Neural progenitor cell (in vitro differentiated cells): ENCODE data around the gene RFPL3.

ENCODE experiments used
- EZH2 ChIP-seq: fragments of 200-600 bp; sonication (generic); IDR thresholded peaks from 2 replicates; pipeline ENCODE4 v1.6.1; 2017; ENCODE audit warnings: antibody characterized with exemption, mild to moderate bottlenecking, moderate library complexity
- EZH2phosphoT487 ChIP-seq: fragments of 200-600 bp; sonication (generic); IDR thresholded peaks from 2 replicates; pipeline ENCODE4 v1.6.1; 2017; ENCODE audit warnings: antibody characterized with exemption
- TF ChIP-seq, protein P1 (sequence below): fragments of 200-600 bp; sonication (generic); IDR thresholded peaks from 2 replicates; pipeline ENCODE4 v1.5.1; 2017; ENCODE audit warnings: antibody characterized with exemption, mild to moderate bottlenecking

DNA sequence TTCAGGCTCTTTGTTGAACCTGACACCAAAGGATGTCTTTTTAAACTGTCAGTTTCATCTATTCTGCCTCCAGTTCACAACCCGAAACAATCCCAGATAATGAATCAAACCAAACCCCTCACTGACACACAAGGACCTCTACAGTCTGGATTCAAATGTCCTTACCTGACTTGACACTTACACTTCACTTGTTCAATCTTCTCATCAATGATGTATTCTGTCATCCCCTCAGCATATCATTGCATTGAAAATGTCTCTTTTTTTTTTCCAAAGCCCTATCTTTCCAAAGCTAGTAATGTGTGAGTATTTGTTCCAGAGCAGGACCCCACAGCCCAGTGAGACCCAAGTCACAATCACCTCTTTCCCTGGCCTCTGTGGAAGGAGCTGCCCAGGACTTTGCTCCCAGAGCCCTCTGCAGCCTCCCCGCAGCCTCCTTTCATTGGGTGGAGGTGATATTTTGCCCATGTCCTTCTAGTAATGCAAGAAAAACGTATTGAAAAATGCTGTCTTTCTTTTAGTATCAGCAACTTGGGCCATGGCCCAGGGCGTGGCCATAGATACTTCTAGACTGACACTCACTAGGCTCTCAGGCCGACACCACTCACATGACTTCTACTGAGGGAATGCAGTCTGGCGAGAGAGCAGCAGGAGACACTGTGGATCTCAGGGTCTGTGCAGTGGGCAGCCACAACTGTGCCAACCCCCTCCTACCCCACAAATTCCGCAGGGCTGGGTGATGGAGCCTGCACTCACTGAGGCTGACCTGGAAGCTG lies 18.2 kb downstream of the RFPL3 start:
- TF ChIP-seq, protein P1, sequence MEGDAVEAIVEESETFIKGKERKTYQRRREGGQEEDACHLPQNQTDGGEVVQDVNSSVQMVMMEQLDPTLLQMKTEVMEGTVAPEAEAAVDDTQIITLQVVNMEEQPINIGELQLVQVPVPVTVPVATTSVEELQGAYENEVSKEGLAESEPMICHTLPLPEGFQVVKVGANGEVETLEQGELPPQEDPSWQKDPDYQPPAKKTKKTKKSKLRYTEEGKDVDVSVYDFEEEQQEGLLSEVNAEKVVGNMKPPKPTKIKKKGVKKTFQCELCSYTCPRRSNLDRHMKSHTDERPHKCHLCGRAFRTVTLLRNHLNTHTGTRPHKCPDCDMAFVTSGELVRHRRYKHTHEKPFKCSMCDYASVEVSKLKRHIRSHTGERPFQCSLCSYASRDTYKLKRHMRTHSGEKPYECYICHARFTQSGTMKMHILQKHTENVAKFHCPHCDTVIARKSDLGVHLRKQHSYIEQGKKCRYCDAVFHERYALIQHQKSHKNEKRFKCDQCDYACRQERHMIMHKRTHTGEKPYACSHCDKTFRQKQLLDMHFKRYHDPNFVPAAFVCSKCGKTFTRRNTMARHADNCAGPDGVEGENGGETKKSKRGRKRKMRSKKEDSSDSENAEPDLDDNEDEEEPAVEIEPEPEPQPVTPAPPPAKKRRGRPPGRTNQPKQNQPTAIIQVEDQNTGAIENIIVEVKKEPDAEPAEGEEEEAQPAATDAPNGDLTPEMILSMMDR = no peak
- TF ChIP-seq EZH2 (no peak), EZH2phosphoT487 (no peak)
